HCT116 (cell line): Measurements from ENCODE around the gene RFX2. TPM values are rescaled to one million over a fixed set of nuclear protein-coding genes. Genes with fewer than 3 reads are reported as not detected.

Experiments
- ATAC-seq: fragments of 200-7000 bp; cut with Tn5 transposase; 2 replicates; pipeline ENCODE4 v1.9.1; 2020; ENCODE audit warnings: mild to moderate bottlenecking, moderate library complexity
- BruUV-seq: library from RNA; stranded (reverse); fragments of 400-500 nt; replicated peaks from 2 replicates; lab custom pipeline; 2021; lab: Mats Ljungman, UMichigan
- CTCF ChIA-PET: fragments of 300-600 bp; sonication (Branson Sonifier 250); formaldehyde crosslinking; loops from one replicate; lab custom pipeline; 2021; ENCODE audit warnings: antibody characterized with exemption; lab: Charles Lee
- POLR2A ChIA-PET: fragments of 300-600, 350-600 bp; sonication (Branson Sonifier 250); formaldehyde crosslinking; loops from one replicate; lab custom pipeline; 2021; ENCODE audit warnings: antibody characterized with exemption; lab: Charles Lee
- RAD21 ChIA-PET, 2 experiments: fragments of 300-600 bp; sonication (Branson Sonifier 250); formaldehyde crosslinking; loops; one replicate each; lab custom pipeline; 2023; ENCODE audit warnings: low total read pairs in 2 of 2; ENCODE audit not compliant: uncharacterized antibody in 2 of 2, unreplicated experiment in 2 of 2, low non-redundant PET in 1 of 2; lab: Charles Lee
- DNase-seq: peaks from one replicate; pipeline ENCODE4 v3.0.0-alpha.2; 2010; ENCODE audit warnings: low read depth, low spot score
- H2AFZ ChIP-seq: fragments of 200-600 bp; shearing (Covaris generic), sonication (generic); 2 replicates; pipeline ENCODE4 v1.6.1; 2017; ENCODE audit warnings: low read depth, mixed run types, mixed read lengths, antibody characterized with exemption, low read length; ENCODE audit not compliant: poor library complexity, severe bottlenecking
- H3K27ac ChIP-seq: 2 replicates; pipeline ENCODE4 v1.5.1; 2012; ENCODE audit warnings: low read depth, low read length
- H3K27me3 ChIP-seq: fragments of 200-600 bp; sonication (generic); 2 replicates; pipeline ENCODE4 v1.6.1; 2016; ENCODE audit warnings: mixed run types, low read length, mixed read lengths; ENCODE audit not compliant: insufficient read depth
- H3K36me3 ChIP-seq, 2 experiments: fragments of 200-500 bp in 1 of 2; fragments of 200-600 bp in 1 of 2; sonication (Bioruptor generic) in 1 of 2; sonication (generic) in 1 of 2; 2 replicates each; pipeline versions ENCODE4 v1.5.1 to v1.6.1; 2014 to 2016; ENCODE audit warnings: low read length in 2 of 2, inconsistent platforms in 1 of 2, mixed read lengths in 1 of 2, mixed run types in 1 of 2; ENCODE audit not compliant: insufficient read depth in 2 of 2, control insufficient read depth in 1 of 2
- H3K4me1 ChIP-seq, 2 experiments: fragments of 200-600 bp in 1 of 2; sonication (generic) in 1 of 2; 2 replicates each; pipeline versions ENCODE4 v1.5.1 to v1.6.1; 2012 to 2017; ENCODE audit warnings: low read length in 2 of 2, inconsistent platforms in 1 of 2, mild to moderate bottlenecking in 1 of 2, mixed read lengths in 1 of 2, mixed run types in 1 of 2, moderate library complexity in 1 of 2; ENCODE audit not compliant: insufficient read depth in 2 of 2, control insufficient read depth in 1 of 2
- H3K4me2 ChIP-seq: fragments of 200-600 bp; sonication (generic); 2 replicates; pipeline ENCODE4 v1.6.1; 2017; ENCODE audit warnings: mixed run types, low read length, mixed read lengths
- H3K4me3 ChIP-seq, 2 experiments: fragments of 200-600 bp in 1 of 2; sonication (generic) in 1 of 2; replicated peaks in 1 of 2; 2 replicates each; pipeline ENCODE4 v1.5.1; 2011 to 2016; ENCODE audit warnings: low read length in 2 of 2, control low read depth in 1 of 2, low read depth in 1 of 2, mild to moderate bottlenecking in 1 of 2, mixed read lengths in 1 of 2, mixed run types in 1 of 2
- H3K79me2 ChIP-seq: fragments of 200-600 bp; sonication (generic); 2 replicates; pipeline ENCODE4 v1.6.1; 2017; ENCODE audit warnings: mild to moderate bottlenecking, mixed run types, low read length, moderate library complexity, mixed read lengths; ENCODE audit not compliant: insufficient read depth
- H3K9ac ChIP-seq: fragments of 200-600 bp; sonication (generic); 2 replicates; pipeline ENCODE4 v1.6.1; 2016; ENCODE audit warnings: low read length, mixed read lengths
- H3K9me2 ChIP-seq: fragments of 200-600 bp; sonication (generic), shearing (Covaris generic); 2 replicates; pipeline ENCODE4 v1.6.1; 2017; ENCODE audit warnings: mixed run types, mild to moderate bottlenecking, moderate library complexity; ENCODE audit not compliant: insufficient read depth
- H3K9me3 ChIP-seq, 2 experiments: fragments of 200-500 bp in 1 of 2; fragments of 200-600 bp in 1 of 2; sonication (Bioruptor generic) in 1 of 2; sonication (generic) in 1 of 2; 2 replicates each; pipeline ENCODE4 v1.6.1; 2014 to 2017; ENCODE audit warnings: low read length in 2 of 2, mixed read lengths in 2 of 2, inconsistent platforms in 1 of 2, low read depth in 1 of 2, mild to moderate bottlenecking in 1 of 2, mixed run types in 1 of 2, moderate library complexity in 1 of 2; ENCODE audit not compliant: control insufficient read depth in 1 of 2, insufficient read depth in 1 of 2
- H4K20me1 ChIP-seq: fragments of 200-600 bp; sonication (generic), shearing (Covaris generic); 2 replicates; pipeline ENCODE4 v1.6.1; 2017; ENCODE audit warnings: mixed run types, mild to moderate bottlenecking, moderate library complexity; ENCODE audit not compliant: insufficient read depth
- CBX3 ChIP-seq: IDR thresholded peaks from 2 replicates; pipeline ENCODE4 v1.6.1; 2012; ENCODE audit warnings: low read depth
- CEBPB ChIP-seq: IDR thresholded peaks from 2 replicates; pipeline ENCODE4 v1.6.1; 2012; ENCODE audit warnings: low read depth
- EGR1 ChIP-seq: IDR thresholded peaks from 2 replicates; pipeline ENCODE4 v1.6.1; 2012; ENCODE audit warnings: low read depth
- ELF1 ChIP-seq: IDR thresholded peaks from 2 replicates; pipeline ENCODE4 v1.6.1; 2012; ENCODE audit warnings: low read depth, borderline replicate concordance
- FOSL1 ChIP-seq: IDR thresholded peaks from 2 replicates; pipeline ENCODE4 v1.6.1; 2012; ENCODE audit warnings: low read depth
- JUND ChIP-seq: IDR thresholded peaks from 2 replicates; pipeline ENCODE4 v1.6.1; 2012
- POLR2A ChIP-seq: IDR thresholded peaks from 2 replicates; pipeline ENCODE4 v1.7.0; 2011; ENCODE audit warnings: borderline replicate concordance; ENCODE audit not compliant: insufficient read depth, insufficient read length; ENCODE audit errors: extremely low read depth
- SP1 ChIP-seq: IDR thresholded peaks from 2 replicates; pipeline ENCODE4 v1.6.1; 2012; ENCODE audit warnings: low read depth
- SRF ChIP-seq: IDR thresholded peaks from 2 replicates; pipeline ENCODE4 v1.6.1; 2012; ENCODE audit warnings: low read depth
- TCF7L2 ChIP-seq: IDR thresholded peaks from 2 replicates; pipeline ENCODE4 v1.7.0; 2011; ENCODE audit warnings: borderline replicate concordance, inconsistent platforms; ENCODE audit not compliant: insufficient read depth, insufficient read length; ENCODE audit errors: extremely low read depth
- YY1 ChIP-seq: IDR thresholded peaks from 2 replicates; pipeline ENCODE4 v1.6.1; 2011; ENCODE audit warnings: low read length, low read depth, moderate library complexity, mild to moderate bottlenecking; ENCODE audit not compliant: insufficient replicate concordance; ENCODE audit errors: extremely low read depth
- ZNF274 ChIP-seq: fragments of 200-500 bp; sonication (Bioruptor generic); IDR thresholded peaks from 2 replicates; pipeline ENCODE4 v1.6.1; 2014; ENCODE audit warnings: mild to moderate bottlenecking, low read depth, low read length, inconsistent platforms
- intact Hi-C: fragments of 100-400 bp; cut with micrococcal nuclease; formaldehyde crosslinking; loops from 2 replicates; pipeline ENCODE4 v1.10.0; 2022
- total RNA-seq: library from RNA; stranded (reverse); gene quantifications from one replicate; pipeline ENCODE4 v1.2.1, GENCODE V29; 2021; ENCODE audit not compliant: unreplicated experiment
- TF ChIP-seq, protein P1 (sequence below): IDR thresholded peaks from 2 replicates; pipeline ENCODE4 v1.6.1; 2011; ENCODE audit warnings: mild to moderate bottlenecking, low read length, moderate library complexity; ENCODE audit not compliant: insufficient replicate concordance; ENCODE audit errors: extremely low read depth
- TF ChIP-seq, protein P2 (sequence below): IDR thresholded peaks from 2 replicates; pipeline ENCODE4 v1.6.1; 2012
- TF ChIP-seq, protein P3 (sequence below): IDR thresholded peaks from 2 replicates; pipeline ENCODE4 v1.6.1; 2012; ENCODE audit warnings: low read depth
- TF ChIP-seq, protein P4 (sequence below), 3 experiments: fragments of 200-600 bp in 1 of 3; sonication (generic) in 1 of 3; IDR thresholded peaks in 2 of 3; conservative IDR thresholded peaks in 1 of 3; 2 replicates each; pipeline ENCODE4 v1.5.1; 2012 to 2017; ENCODE audit warnings: low read depth in 2 of 3, low read length in 2 of 3, antibody characterized with exemption in 1 of 3, borderline replicate concordance in 1 of 3, control low read depth in 1 of 3, mild to moderate bottlenecking in 1 of 3, mixed read lengths in 1 of 3, mixed run types in 1 of 3, moderate library complexity in 1 of 3; ENCODE audit not compliant: insufficient read depth in 1 of 3

RFX2 gene
- total RNA-seq, 1 experiment from 2014 or later, result 13.7 TPM

DNA sequence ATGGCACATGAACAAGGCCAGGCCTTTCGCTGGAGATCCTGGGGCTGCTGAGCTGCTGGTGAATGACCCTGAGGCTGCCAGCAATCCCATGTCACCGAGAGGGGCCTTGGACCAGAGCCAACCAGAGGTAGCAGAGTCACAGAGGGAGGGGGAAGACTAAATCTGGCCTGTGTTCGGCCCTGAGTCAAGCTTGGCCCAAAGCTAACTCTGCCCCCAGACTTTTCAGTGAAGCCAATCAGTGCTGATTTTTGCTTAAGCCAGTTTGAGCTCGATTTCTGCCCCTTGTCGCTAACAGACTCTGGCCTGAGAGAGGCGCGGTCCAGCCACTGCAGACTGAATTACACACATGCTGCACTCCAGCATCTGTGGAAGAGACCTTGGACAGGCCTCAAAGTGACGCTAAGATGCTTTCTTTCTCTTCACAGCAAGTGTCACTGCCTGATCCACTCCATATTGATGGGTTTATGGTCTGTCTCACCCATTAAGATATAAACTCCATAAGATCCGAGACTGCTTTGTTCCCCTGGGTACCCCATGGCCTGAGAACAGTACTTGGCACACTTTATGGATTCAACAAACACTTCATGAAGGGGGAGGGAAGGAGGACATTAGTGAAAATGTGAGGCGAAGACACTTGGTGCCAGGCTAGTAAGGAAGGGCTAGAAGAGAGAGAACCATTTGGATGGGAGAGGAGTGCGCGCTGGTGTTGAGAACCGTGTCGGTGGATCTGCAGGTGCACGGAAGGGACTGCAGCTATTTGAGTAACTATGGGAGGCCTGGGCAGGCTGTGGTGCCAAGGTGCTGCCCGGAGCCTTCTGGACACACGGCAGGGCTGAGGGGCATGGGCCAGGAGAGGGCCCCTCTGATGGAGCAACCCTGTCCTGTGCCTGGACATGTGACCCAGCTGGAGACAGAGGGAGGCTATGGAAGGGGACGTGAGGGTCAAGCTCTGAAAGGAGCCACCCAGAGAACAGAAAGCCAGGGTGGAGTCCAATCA is 150.0 kb downstream of the RFX2 start:
- H3K4me3 ChIP-seq, result no peak overlapping the region
- H2AFZ ChIP-seq, result no peak overlapping the region
- H4K20me1 ChIP-seq, result peaks cover 17% of the 10 kb centered on the region; the same call in 1 of the 2 replicates
- ChIA-PET POLR2A (no interaction called here), CTCF (interaction anchor here (1.2 kb wide), 1 partner anchor 8 kb away, joined by 3 read pairs; no protein-coding TSS in a partner anchor), RAD21 (no interaction called here)
- DNase-seq (no peak), ATAC-seq (no peak)
- no peaks in the 10 kb centered on the region for H3K9me2 ChIP-seq
- H3K9me3 ChIP-seq, result no peaks in the 10 kb centered on the region
- no peak overlapping the region for H3K27ac ChIP-seq
- peaks cover 95% of the 10 kb centered on the region for H3K79me2 ChIP-seq
- H3K9ac ChIP-seq, result no peak overlapping the region
- TF ChIP-seq SRF (no peak), EGR1 (no peak), ZNF274 (no peak), JUND (no peak), SP1 (no peak), YY1 (no peak), POLR2A (no peak), CEBPB (no peak), ELF1 (no peak), FOSL1 (no peak), CBX3 (no peak), TCF7L2 (no peak)
- TF ChIP-seq, protein P1, sequence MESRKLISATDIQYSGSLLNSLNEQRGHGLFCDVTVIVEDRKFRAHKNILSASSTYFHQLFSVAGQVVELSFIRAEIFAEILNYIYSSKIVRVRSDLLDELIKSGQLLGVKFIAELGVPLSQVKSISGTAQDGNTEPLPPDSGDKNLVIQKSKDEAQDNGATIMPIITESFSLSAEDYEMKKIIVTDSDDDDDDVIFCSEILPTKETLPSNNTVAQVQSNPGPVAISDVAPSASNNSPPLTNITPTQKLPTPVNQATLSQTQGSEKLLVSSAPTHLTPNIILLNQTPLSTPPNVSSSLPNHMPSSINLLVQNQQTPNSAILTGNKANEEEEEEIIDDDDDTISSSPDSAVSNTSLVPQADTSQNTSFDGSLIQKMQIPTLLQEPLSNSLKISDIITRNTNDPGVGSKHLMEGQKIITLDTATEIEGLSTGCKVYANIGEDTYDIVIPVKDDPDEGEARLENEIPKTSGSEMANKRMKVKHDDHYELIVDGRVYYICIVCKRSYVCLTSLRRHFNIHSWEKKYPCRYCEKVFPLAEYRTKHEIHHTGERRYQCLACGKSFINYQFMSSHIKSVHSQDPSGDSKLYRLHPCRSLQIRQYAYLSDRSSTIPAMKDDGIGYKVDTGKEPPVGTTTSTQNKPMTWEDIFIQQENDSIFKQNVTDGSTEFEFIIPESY, result no peak
- TF ChIP-seq, protein P2, sequence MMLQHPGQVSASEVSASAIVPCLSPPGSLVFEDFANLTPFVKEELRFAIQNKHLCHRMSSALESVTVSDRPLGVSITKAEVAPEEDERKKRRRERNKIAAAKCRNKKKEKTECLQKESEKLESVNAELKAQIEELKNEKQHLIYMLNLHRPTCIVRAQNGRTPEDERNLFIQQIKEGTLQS, result no peak
- TF ChIP-seq, protein P3, sequence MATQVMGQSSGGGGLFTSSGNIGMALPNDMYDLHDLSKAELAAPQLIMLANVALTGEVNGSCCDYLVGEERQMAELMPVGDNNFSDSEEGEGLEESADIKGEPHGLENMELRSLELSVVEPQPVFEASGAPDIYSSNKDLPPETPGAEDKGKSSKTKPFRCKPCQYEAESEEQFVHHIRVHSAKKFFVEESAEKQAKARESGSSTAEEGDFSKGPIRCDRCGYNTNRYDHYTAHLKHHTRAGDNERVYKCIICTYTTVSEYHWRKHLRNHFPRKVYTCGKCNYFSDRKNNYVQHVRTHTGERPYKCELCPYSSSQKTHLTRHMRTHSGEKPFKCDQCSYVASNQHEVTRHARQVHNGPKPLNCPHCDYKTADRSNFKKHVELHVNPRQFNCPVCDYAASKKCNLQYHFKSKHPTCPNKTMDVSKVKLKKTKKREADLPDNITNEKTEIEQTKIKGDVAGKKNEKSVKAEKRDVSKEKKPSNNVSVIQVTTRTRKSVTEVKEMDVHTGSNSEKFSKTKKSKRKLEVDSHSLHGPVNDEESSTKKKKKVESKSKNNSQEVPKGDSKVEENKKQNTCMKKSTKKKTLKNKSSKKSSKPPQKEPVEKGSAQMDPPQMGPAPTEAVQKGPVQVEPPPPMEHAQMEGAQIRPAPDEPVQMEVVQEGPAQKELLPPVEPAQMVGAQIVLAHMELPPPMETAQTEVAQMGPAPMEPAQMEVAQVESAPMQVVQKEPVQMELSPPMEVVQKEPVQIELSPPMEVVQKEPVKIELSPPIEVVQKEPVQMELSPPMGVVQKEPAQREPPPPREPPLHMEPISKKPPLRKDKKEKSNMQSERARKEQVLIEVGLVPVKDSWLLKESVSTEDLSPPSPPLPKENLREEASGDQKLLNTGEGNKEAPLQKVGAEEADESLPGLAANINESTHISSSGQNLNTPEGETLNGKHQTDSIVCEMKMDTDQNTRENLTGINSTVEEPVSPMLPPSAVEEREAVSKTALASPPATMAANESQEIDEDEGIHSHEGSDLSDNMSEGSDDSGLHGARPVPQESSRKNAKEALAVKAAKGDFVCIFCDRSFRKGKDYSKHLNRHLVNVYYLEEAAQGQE, result no peak
- TF ChIP-seq, protein P4, sequence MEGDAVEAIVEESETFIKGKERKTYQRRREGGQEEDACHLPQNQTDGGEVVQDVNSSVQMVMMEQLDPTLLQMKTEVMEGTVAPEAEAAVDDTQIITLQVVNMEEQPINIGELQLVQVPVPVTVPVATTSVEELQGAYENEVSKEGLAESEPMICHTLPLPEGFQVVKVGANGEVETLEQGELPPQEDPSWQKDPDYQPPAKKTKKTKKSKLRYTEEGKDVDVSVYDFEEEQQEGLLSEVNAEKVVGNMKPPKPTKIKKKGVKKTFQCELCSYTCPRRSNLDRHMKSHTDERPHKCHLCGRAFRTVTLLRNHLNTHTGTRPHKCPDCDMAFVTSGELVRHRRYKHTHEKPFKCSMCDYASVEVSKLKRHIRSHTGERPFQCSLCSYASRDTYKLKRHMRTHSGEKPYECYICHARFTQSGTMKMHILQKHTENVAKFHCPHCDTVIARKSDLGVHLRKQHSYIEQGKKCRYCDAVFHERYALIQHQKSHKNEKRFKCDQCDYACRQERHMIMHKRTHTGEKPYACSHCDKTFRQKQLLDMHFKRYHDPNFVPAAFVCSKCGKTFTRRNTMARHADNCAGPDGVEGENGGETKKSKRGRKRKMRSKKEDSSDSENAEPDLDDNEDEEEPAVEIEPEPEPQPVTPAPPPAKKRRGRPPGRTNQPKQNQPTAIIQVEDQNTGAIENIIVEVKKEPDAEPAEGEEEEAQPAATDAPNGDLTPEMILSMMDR (IDR thresholded peaks at IDR 0.05 in 2 of 3, conservative IDR thresholded peaks at IDR 0.05 in 1 of 3; ENCODE audit: borderline replicate concordance in 1 of 3, insufficient read depth in 1 of 3, low read depth in 2 of 3, low read length in 2 of 3), result no peak
- H3K36me3 ChIP-seq, result peaks cover under 1% of the 10 kb centered on the region in 2 experiments; a peak in 1 of 4 replicates
- H3K27me3 ChIP-seq, result no peaks in the 10 kb centered on the region
- no peaks in the 10 kb centered on the region; a peak in 1 of 4 replicates for H3K4me1 ChIP-seq
- no peak overlapping the region for H3K4me2 ChIP-seq
- no TSS peak for BruUV-seq
- intact Hi-C loops, result no loop called here
